ENCODE data around the gene SPTLC3.

- TF ChIP-seq CTCF (IDR thresholded peaks at IDR 0.05): no peak
- TF ChIP-seq POLR2A (IDR thresholded peaks at IDR 0.05): no peak
These were observed 90.1 kb downstream of the SPTLC3 start for GRCh38 chr20:13098720-13099355.

Measured in Peyer's patch (tissue), 4 donors.